GM12874 (cell line): ENCODE data around the gene CNGA2.
A peak's percentile ranks its signal among the peaks of the same experiment; 100 is the strongest.

ENCODE experiments used
- CTCF ChIP-seq: IDR thresholded peaks from 2 replicates; pipeline ENCODE4 v1.5.1; 2011; ENCODE audit warnings: low read depth, mild to moderate bottlenecking, control low read depth, low read length, moderate library complexity; ENCODE audit not compliant: insufficient read depth

Gene CNGA2

GRCh38 chrX:151712253-151712652, 22.3 kb upstream of the CNGA2 start:
- no peak for TF ChIP-seq CTCF

GRCh38 chrX:151713849-151714248, 20.7 kb upstream of the CNGA2 start:
- peak; percentile 54; the same call in 1 of the 2 replicates for TF ChIP-seq CTCF

GRCh38 chrX:151714362-151714761, 20.2 kb upstream of the CNGA2 start:
- TF ChIP-seq CTCF, result no peak

GRCh38 chrX:151715752-151716151, 18.8 kb upstream of the CNGA2 start, which contains the start of gene FATE1:
TSS of gene FATE1 (plus strand) at chrX:151716035. CDS start at chrX:151716120, 85 bp downstream.
- TF ChIP-seq CTCF, result no peak

- no peak for TF ChIP-seq CTCF
Measured at GRCh38 chrX:151722241-151722846, 12.2 kb upstream of the CNGA2 start.

GRCh38 chrX:151723156-151723760, 11.3 kb upstream of the CNGA2 start:
- TF ChIP-seq CTCF, result no peak

GRCh38 chrX:151724563-151725337, 9.8 kb upstream of the CNGA2 start:
- no peak for TF ChIP-seq CTCF
